DMS53 treated with DMSO at 0.1 percent for 48 hours (cell line): ENCODE data around the gene PNMA8C.
A peak's percentile ranks its signal among the peaks of the same experiment; 100 is the strongest.
"Not testable (repeated sequence)": the region's sequence is repeated elsewhere in the genome, so short reads cannot be mapped to it uniquely, and the experiment has no call there.

Experiments used
- DNase-seq: peaks from one replicate; lab custom pipeline; 2025; ENCODE audit not compliant: unreplicated experiment; lab: John Stamatoyannopoulos, UW

Gene PNMA8C

DNA sequence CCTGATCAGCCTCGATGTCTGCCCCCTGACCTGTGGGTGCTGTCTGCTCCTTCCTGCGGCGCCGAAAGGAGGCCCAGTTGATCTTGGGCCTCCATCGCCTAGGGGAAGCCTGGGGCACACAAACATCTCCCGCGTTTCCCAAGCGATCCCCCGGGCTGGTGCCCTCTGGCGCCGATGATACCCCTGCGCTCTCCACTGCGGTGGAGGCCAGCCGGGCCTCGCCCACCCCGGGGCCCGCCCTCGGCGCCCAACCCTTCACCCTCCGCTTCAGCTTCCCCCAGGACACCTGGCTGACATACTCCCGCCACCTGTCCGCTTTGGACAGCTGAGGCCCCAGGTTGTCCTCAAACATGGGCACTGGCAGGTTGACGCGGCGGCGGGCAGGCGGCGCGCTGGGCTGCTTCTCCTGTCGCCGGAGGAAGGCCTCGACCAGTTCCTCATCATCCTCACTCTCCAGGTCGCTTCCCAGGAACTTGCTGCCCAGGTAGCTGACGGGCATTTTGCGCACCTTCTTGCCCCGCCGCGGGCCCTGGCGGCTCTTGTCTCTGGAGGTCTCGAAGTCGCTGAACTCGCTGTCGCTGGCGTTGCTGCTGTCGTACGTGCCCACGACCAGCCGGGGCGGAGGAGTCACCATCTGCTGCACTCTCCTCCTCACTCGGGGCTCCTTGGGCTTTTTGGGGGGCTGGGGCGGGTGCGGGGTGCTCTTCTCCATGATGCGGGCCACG lies 16.6 kb downstream of the PNMA8C start:
- no peak for DNase-seq

DNA sequence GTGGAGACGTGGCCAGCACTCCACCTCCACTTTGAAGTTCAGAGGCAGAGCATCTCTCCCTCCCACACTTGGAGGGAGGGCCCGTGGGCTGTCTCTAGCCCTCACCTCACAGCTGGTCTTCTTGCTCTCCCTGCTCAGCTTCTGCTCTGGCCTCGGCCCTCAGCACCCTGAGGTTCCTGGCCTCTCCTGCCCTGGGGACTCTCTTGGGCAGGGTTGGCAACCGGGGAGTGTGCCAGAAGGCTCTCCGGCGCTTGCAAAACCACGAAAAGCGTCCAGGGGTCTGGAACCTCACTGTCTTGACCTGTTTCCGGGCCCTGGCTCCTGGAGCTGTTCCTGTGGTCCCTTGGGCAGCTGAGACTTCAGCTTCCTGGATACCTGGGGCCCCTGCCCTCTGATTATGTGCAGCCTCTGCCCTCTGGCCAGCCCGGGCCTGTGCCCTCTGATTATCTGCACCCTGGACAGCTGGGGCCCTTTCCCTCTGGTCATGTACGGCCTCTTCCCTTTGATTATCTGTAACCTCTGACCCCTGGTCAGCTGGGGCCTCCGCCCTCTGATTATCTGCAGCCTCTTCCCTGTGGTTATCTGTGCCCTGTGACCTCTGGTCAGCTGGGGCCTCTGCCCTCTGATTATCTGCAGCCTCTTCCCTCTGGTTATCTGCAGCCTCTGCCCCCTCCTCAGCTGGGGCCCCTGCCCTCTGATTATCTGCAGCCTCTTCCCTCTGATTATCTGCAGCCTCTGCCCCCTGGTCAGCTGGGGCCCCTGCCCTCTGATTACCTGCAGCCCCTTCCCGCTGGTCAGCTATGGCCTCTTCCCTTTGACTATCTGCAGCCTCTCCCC lies 17.4 kb downstream of the PNMA8C start:
- no peak for DNase-seq

DNA sequence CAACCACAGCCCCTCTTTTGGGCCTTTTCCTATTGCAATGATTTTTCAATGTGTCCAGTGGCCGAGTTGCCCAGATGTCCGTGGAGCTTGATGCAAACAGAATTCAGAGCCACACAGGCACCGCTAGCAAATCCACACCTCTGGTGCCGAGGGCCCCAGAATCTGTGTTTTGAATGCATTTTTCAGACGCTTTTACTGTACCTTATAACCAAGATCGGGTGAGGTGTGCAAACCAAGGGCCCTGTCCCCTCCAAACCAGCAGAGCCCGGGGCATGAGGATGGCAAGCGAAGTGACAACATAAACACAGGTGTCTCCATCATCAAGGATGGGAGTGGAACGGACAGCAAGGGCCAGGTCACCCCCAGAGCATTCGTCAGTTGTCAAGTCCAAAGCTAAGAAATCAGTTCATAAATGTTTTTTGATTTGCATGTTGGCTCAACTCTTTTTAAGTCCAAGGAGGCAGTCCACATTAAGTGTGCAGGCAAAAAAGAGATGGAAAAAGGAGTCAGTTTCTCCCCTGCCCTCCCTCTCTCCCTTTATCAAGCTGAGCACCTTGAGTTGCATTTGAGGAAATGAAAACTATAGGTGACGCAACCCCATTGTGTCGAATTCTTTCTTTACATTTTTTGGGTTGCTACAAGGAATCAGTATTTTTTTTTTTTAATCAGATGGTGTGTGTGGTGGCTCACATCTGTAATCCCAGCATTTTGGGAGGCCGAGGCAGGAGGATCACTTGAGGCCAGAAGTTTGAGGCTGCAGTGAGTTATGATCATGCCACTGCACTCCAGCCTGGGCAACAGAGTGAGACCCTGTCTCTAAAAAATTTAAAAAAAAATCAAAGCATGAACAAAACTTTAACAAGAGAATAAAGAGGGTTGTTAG lies 18.3 kb downstream of the PNMA8C start:
- DNase-seq, result no peak

DNA sequence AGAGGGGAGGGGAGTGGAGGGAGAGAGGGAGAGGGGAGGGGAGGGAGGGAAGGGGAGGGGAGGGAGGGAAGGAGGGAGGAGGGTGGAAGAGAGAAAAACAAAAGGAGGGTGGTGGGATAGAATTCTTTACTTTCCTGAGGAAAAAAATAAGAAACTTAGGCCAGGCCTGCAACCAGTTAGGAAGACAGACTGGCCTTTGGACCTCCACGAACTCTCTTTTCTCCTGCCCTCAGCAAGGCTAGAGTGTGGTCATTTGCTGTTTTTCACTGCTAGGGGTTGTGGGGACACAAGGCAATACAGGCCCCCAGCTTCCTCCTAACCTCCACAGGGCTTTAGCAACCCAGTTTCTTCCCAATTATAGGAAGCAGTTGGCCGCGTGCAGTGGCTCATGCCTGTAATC lies 19.5 kb downstream of the PNMA8C start:
- no peak for DNase-seq

DNA sequence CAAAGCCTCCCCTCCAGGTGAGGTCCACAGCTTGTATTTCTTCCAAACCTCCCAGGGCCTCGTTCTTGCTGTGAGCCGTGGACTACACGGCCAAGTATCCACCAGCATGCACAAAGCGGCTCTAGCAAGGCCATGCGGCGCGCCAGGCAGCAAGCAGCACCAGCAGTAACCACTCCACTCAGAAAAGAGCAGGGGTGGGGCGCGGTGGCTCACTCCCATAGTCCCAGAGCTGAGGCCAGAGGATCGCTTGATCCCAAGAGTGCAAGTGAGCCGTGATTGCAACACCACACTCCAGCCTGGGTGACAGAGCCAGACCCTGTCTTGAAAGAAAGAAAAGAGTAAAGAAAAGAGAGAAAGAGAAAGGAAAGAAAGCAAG lies 20.1 kb downstream of the PNMA8C start:
- no peak for DNase-seq

DNA sequence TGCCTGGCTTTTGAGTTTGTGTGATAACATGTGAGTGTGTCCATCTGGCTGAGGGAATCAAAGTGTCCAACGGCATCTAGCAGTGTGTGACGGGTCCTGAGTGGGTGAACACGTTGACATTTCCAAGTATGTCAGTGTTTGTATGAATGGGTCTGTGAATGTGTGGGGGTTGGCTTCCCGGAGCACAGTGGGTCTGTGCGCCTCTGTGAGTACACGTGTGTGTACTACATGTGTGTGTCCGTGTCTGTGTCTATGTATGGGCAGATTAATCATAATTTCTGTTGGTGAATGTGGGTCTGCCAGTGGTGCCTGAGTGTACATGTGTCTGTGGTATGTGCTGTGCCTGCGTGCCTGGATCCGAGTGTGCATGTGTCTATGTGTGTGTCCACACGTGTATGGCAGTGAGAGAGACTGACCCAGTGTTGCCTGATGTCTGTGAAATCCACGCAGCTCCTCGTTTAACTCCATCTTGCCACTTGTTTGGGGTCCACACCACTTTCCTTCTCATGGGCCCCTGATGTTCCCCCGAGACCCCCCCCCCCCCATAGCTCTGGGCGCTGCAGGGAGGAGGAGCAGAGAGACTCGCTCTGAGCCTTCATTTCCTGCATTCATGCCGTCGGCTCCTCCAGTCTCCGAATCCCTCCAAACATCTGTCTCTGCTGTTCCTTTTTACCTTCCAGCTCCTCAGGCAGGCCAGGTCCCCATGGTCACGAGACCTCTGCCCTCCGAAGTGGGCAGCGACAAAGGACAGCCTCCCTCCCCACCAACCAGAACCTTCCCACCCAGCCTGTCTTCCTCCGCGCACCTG lies 20.7 kb downstream of the PNMA8C start:
- DNase-seq, result no peak

DNA sequence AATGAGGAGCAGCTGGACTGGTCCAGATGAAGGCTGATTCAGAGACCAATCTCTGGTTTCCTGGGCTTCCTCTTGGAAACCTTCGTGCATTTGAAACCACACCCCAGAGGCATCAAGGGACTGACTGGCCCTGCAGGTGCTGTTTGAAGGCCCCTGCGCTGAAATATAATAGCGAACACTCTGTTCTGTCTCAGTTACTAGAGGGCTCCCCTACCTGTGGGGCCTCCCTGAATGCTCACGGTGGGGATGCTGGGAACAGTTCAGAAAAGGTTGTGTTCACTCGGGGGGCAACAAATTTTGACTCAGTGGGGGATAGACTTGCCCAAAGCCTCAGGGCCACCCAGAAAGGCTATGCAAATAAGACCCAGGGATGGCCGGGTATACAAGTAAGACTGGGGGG lies 21.8 kb downstream of the PNMA8C start:
- DNase-seq, result peak; percentile 45

DNA sequence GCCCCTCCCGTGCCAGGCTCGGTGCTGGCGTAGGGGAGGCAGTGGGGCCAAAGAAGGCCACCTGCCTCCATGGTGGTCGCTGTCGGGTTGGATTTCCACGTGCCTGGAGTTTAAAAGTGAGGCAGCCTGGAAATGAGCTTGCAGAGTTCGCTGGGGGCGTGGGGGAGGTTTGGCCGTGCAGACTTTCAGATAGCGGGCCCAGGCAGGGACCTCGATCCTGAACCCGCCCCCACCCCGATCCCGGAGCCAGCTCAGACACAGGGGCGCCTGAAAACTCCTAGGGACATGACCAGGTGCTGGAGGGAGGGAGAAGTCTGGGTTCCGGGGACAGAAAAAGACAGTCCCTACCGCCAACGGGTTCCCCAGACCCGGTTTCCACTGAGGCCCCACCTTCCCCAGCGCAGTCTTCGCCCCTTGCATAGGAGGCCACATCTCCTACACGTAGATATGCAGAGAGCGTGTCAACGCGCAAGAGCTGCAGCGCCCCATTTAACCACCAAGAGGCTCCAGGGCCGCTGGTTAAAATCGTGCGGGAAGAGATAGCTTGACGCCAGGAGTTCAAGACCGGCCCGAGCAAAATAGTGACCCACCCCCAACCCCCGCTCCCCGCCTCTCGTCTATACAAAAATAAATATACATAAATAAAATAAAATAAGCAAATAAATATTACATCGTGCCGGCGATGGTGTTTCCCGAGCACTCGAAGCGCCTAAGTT lies 23.8 kb downstream of the PNMA8C start:
- peak; percentile 6 for DNase-seq

DNA sequence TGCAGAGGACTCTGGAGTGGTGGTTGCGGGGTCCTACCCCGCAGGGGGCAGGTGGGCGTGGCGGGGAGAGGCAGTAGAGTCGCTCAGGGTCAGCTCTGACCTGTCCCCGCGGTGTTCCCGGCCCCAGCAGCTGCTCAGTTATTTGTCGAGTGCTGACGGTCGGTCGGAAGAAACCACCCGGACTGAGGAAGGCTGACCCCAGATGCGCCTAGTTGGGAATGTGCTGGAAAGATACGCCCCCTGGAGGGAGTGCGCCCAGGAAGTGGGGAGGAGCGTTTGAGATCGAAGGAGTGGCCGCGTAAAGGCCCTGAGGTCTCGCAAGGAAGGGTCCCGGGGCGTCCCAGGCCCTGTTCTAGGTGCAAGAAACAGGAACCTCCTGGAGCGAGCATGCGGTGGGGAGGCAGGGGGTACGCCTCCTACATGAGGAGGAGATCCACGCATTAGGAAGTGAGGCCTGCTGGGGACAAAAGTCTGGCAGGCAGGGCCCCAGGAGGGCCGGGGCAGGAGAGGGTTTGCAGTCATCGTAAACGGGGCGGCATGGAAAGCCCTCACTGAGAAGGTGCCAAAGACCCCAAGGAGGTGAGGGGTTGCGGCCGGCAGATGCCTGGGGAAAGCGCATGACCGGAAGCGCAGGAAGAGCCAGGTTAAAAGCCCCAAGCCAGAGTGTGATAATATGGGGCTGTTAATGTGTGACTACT lies 24.5 kb downstream of the PNMA8C start:
- peak; percentile 36 for DNase-seq

DNA sequence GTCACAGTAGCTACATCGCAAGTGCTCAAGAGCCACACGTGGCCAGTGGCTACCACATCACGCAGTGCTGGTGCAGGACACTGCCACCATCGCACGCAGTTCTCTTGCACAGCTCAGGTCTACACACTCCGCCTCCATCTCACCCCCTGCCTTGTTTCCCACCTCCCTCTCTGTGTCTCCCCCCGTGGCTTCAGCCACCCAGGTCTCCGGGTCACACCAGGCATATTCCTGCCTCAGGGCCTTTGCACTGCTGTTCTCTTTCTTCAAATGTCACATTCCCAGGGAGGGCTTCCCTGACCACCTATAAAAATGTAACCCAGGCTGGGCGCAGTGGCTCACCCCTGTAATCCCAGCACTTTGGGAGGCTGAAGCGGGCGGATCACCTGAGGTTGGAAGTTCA lies 26.0 kb downstream of the PNMA8C start:
- no peak for DNase-seq

DNA sequence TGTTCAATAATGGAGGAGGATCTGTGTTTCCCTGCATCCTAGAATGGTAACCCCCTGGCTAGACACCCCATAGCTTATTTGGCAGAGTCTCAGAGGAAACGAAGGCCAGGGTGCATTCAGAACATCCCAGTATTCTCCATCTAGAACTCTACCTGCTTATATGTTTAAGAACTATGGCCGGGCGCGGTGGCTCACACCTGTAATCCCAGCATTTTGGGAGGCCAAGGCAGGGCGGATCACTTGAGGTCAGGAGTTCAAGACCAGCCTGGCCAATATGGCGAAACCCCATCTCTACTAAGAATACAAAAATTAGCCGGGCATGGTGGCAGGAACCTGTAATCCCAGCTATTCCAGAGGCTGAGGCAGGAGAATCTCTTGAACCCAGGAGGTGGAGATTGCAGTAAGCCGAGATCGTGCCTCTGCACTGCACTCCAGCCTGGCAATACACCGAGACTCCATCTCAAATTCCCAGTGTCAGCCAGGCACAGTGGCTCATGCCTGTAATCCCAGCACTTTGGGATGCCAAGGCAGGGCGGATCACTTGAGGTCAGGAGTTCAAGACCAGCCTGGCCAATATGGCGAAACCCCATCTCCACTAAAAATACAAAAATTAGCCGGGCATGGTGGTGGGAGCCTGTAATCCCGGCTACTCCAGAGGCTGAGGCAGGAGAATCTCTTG lies 30.8 kb downstream of the PNMA8C start:
- DNase-seq, result not testable (repeated sequence)

DNA sequence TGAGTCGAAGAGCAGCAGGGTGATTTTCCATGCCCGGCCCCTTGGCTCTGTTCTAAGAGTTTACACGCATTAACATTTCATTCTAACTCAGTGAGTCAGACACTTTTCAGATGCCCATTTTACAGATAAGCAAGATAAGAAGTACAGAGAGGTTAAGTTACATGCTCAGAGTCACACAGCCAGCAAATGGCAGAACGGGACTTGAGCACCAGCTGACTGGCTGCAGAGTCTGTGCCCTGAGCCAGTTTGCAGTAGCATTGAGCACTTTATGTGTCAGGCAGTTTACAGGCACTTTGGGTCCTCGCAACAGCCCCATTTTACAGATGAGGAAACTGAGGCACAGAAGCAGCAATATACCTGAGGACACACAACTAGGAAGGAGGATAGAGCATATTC lies 34.3 kb downstream of the PNMA8C start:
- DNase-seq, result no peak

DNA sequence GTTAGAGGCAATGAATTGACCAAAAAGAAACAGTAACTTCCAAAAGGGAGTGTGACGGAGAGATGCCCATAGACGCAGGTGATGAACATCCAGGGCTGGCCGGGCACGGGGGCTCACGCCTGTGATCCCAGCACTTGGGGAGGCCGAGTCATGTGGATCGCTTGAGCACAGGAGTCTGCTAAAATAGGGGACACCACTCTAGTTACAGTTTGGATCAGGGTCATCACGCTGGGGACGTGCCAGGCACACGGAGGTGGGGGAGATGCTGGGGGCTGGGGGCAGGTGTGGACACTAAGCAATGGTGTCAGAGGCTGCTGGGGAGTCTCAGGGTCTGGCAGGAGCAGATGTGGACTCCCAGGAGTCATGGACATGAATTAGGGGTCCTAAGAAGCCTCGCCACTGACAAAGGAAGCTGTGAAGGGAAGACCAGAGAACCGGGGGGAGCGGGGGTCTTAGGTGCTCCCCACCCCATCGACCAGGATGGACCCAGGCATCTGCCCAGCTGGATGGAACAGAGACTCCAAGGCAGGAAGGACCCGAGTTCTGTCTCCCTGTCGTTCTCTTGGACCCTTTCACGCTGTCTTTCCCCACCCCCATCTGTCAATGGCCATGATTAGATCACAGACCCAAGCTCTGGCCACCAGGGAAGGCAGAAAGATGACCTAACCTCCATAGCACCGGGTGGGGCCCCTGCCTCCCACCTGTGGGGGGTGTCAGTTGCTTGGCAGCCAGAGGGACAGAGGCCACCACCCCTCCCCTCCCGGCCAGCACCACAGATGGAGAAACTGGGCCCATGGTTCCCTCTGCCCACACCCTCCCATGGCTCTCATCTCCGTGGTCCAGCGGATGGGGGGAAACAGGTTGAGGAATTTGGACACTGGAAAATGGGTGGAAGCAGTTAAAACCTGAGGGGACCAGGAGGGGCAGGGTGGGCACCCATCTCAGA lies 35.0 kb downstream of the PNMA8C start:
- DNase-seq, result no peak

DNA sequence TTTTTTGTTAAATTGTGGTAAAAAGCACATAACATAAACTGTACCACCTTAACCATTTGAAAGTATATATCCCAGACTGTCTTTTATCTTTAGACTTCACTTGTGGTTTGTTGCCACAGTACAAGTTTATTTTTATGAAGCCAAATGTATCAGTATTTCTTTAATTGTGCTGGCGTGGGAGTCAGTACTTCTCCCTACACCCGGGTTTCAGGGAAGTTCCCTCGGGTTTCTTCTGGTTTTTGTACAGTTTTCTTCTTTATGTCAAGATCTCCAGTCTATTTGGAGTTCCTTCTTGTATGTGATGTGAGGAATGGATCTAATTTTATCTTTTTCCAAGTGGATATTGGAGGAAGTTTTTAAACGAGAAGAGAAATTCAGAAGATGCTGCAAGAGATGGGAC lies 35.9 kb downstream of the PNMA8C start:
- no peak for DNase-seq

DNA sequence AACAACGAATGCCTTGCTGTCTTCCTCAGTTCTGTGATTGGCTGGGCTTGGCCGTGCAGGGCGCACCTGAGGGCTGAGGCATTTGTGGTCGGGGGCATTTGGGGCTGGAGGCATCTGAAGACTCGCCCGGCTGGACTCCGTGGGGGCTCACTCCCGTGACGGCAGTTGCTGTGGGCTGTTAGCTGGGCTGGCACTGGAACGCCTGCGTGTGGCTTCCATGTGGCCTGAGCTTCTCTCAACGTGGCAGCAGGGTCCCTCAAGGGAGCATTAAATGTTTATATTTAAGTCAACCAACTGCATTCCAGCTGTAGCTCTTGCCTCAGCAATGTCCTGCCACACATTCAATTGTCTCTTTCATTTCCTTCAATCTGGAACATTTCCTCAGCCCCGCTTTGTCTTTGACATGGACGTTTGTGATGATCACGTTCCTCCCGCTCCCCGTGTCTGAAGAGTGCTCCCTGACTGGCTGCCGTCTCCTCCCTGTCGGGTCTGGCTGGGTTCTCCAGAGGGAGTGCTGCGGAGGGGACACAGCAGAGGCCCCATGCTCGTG lies 36.4 kb downstream of the PNMA8C start:
- no peak for DNase-seq

DNA sequence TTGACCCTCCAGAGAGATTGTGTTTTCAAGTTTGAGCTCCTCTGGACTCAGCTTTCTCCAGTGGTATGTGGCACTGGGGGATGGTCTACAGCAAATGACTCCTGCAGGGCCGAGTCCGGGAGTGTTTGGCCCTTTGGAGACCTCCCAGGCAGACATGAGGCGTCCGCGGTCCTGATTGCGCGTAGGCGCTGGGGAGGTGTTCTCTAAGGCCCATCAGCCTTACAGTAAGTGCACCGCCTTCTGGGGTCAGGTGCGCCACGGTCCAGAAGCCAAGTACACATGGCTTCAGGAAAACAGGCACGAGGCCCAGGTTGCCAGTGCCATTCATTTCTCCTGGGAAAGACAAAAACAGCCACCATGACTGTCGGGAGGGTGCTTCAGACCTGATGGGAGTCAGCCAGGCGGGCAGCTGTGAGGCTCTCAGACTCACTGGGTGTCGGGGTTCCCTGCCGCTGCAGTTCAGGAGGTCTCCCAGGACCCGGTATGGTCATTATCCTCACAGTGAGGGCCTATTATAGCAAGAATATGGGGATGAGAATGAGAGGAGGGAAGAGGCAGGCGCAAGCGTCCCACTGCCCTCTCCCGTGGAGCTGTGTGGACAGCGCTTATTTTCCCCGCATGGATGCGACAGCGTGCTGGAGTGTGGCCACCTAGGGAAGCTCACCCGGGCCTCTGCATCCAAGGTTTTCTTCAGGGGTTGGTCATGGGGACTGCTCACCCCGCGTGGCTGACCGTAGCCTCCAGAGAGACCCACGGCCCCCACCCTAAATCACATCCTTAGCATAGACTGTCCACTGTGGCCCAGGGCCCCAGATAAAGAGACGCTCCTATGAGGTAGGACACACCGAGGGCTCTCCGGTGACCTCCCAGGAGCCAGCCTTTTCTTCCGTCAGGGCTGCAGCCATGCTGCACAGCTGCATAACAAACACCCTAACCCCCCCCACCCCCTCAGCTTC lies 37.2 kb downstream of the PNMA8C start:
- DNase-seq, result no peak
